Thyroid gland (tissue), 4 donors: ENCODE measurements around the gene MED9.

Source experiments
- CTCF ChIP-seq, 6 experiments: fragments of 200-600 bp in 3 of 6; fragments of 450-650 bp in 3 of 6; sonication (generic) in 3 of 6; IDR thresholded peaks; one replicate each; pipeline ENCODE4 v1.5.1; 2016 to 2019; ENCODE audit warnings: antibody characterized with exemption in 6 of 6, mild to moderate bottlenecking in 2 of 6, inconsistent platforms in 1 of 6, moderate library complexity in 1 of 6
- POLR2A ChIP-seq, 2 donors: fragments of 450-650 bp; IDR thresholded peaks; one replicate each; pipeline ENCODE4 v1.6.1; 2017; ENCODE audit warnings: antibody characterized with exemption in 2 of 2, mild to moderate bottlenecking in 2 of 2, moderate library complexity in 1 of 2

DNA sequence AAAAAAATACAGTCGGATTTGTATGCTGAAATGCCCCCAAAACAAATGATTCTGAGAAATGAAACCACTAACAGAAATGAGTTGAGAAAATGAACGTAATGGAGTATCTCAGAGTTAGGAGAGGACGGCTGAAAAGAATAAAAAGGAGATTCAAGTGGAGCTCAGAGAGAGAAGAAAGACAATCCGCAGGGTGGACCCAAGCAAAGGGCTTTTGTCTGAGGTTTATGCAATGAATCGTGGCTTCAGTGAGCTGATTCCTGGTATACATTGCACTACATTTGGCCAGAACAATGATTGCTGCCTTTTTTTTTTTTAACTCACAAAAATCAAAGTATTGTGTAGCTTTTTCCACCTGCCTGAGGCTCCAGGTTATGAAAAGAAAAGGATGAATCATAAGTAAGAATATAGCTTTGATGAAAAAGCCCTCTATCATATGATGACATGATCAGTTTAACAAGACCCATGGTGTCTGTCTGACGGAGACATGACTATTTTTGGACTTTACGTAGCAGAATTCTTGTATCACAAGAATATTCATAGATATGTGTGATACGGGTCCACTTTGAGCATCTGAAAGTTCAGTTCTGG, 4.4 kb upstream of the MED9 start:
- TF ChIP-seq CTCF (IDR thresholded peaks at IDR 0.05) (no peak), POLR2A (IDR thresholded peaks at IDR 0.05) (no peak)
